Stimulated activated CD4-positive, alpha-beta T cell treated with anti-CD3 and anti-CD28 coated beads, Interleukin-4, amount 100 ng/mL, for 1 hour (primary cell): ENCODE measurements around the gene PDE4A.
A peak's percentile ranks its signal among the peaks of the same experiment; 100 is the strongest.
"Not testable (repeated sequence)": the region's sequence is repeated elsewhere in the genome, so short reads cannot be mapped to it uniquely, and the experiment has no call there.

Source experiments
- DNase-seq: peaks from one replicate; pipeline ENCODE4 v3.0.0-alpha.2; 2020

Gene PDE4A

DNA sequence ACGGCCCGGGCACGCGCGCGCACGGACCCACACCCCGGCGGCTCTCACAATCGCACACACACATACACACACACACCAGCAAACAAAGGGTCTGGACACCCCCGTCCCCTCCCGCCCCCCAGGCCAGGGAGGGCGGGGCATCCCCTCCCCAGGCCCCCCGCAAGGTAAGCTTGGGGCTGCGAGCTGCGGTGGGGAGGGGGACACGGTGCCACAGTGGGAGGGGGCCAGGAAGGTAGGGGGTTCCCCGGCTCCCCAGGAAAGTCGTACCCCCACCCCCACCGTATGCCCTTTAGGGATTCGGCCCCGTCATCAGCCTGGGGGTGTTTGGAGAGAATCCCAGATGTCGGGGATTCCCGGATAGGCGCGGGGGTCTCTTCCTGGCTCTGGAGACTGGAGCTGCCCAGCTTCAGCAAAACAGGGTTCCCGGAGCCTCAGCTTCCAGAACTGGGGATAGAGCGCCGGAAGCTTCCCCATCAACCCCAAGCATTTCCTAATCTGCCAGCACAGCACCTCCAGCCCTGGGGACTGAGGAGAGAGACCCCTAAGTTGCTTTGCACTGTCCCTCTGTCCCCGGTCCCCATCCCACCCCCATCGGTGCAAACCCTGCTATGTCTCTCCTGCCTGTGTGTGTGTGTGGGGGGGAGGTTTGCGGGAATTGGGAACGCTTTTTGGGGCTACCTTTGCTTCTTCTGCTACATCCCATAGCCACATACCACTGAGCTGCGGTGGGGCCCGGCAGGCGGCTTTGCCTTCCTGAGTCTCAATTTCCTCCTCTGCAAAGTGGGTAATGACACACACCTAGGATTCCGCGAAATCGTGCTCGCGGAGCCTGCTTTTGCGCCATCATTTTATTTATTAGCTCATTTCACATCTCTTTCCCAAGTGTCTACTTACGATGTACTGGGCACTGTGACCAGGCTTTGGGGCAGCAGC lies 15.2 kb upstream of the PDE4A start:
- DNase-seq = peak; percentile 53

DNA sequence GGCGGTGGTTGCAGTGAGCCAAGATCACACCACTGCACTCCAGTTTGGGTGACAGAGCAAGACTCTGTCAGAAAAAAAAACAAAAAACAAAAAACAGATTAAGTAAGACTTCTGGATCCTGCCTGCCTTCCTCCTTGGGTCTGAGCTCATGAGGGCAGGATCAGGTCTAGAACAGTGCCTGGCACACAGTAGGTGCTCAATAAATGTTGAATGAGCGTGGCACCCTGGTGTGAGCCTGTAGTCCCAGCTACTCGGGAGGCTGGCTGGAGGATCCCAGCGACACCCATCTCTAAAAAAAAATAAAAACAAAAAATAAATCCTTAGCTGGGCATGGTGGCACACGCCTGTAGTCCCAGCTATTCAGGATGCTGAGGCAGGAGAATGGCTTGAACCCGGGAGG lies 14.1 kb upstream of the PDE4A start:
- no peak for DNase-seq

DNA sequence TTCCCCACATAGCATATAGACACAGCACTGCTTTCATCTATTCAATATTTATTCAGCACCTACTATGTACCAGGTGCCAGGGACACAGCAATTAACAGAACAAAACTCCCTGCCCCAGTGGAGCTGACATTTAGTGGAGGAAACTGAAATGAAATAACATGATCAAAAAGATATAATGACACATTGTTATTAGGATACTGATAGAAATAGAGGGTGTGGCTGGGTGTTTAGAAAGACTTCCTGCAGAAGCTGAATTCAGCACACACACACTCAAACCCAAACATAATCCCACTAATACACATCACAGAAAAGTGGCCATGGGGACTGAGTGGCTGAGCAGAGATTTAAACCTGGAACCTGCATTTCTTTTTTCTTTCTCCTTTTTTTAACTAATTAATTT lies 13.2 kb upstream of the PDE4A start:
- no peak for DNase-seq

DNA sequence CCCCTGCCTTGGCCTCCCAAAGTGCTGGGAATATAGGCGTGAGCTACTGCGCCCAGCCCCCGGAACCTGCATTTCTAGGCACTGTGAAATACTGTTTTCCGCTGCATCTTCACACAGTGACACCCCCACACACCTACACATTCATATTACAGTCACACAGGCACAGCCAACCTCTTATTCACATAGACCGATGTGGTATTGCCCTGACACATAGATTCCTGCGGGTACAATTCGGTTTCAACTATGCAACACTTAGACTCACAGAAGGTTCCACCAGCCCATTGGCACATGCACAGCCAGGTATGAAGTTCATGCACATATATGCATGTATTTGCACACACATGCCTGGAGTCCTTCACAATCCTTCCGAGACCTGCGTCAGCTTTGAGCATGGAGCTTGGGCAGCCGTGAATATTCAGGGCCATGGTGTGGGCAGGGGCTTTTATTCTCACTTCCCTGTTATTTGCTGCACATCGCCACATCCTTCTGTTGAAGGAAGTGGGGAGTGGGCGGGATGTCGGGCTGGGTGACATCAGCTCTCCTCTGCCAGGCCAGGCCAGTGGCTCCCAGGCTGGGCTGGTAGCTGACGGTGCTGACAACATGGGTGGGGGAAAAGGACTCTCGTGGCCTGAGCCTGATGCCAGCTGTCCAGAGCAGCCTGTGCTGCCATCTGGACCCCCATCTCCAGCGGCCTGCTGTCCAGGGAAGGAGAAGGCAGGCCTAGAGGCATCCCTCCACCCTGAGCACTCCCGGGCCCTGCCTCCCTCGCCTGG lies 11.6 kb upstream of the PDE4A start:
- DNase-seq = peak; percentile 48

DNA sequence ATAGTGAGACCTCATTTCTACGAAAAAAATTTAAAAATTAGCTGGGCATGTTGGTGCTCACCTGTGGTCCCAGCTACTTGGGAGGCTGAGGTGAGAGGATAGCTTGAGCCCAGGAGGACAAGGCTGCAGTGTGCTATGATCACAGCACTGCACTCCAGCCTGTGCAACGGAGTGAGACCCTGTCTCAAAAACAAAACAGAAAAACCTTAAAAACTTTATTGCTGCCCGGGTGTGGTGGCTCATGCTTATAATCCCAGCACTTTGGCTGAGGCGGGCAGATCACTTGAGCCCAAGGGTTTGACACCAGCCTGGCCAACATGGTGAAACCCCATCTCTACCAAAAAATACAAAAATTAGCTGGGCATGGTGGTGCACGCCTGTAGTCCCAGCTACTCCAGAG lies 9.1 kb upstream of the PDE4A start:
- DNase-seq = not testable (repeated sequence)

DNA sequence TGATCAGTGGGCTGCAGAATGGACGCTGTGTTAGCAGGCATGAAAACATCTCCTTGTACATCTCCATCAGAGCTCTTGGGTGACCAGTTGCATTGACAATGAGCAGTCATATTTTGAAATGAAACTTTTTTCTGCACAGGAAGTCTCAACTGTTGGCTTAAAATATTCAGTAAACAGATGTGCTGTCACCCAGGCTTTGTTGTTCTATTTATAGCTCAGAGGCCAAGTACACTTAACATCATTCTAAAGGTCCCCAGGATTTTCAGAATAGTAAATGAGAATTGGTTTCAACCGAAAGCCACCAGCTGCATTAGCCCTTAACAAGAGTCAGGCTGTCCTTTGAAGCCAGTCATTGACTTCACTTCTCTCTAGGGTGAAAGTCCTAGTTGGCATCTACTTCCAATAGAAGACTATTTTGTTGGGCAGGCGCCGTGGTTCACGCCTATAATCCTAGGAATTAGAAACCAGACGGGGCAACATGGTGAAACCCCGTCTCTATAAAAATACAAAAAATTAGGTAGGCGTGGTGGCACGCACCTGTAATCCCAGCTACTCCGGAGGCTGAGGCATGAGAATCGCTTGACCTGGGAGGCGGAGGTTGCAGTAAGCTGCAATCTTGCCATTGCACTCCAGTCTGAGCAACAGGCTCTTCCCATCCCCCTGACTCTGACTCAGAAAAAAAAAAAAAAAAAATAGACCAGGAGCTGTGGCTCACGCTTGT lies 7.9 kb upstream of the PDE4A start:
- DNase-seq = no peak

DNA sequence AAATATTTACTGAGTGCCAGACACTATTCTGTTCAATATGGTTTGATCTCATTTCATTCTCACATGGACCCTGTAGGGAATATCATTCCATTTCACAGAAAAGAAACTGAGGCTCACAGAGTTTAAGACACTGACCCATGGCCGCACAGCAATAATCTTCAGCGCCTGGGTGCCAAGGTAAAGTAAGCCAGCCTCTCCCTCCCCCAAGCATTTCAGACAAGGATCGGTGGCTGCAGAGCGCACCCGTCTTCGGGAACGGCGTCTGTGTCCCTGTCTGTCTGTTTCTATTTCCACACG lies 4.3 kb upstream of the PDE4A start:
- no peak for DNase-seq

DNA sequence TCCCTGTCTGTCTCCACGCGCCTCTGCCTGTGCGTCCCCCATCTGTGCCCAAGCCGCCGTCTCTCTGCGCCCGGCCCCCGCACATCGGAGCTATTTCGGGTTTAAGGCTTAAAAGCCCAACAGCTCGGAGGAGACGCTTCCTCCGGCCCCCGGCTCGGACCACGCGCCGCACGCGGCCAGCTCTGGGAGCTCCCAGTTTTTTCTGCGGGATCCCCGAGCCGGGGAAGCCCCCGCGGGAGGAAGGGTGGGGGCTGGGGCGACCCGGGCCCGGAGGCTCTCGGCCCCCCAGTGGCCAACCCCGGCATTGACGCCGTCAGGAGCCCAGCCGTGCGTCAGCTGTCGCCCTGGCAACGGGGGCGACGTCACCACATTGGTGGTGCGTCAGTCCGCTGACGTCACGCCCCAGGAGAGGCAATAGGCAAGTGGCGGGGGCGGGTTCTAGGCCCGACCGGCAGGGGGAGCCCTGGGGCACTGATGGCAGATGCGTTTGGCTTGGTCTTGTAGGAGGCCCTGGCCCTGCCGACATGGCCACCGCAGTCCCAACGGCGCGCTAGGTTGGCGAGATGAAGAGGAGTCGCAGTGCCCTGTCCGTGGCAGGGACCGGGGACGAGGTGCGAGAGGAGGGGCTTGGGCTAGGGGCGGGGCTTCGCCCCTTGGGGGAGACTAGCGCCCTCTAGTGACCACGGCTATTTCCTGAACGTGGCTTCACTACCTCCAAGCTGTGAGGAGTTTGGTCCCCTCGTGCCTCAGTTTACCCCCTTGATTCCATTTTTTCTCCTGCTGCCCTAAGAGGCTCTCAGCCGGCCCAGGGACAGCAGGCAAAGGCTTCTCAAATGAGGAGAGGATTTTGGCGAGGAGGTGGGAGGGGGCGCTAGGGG lies 3.7 kb upstream of the PDE4A start:
- peak; percentile 91 for DNase-seq

DNA sequence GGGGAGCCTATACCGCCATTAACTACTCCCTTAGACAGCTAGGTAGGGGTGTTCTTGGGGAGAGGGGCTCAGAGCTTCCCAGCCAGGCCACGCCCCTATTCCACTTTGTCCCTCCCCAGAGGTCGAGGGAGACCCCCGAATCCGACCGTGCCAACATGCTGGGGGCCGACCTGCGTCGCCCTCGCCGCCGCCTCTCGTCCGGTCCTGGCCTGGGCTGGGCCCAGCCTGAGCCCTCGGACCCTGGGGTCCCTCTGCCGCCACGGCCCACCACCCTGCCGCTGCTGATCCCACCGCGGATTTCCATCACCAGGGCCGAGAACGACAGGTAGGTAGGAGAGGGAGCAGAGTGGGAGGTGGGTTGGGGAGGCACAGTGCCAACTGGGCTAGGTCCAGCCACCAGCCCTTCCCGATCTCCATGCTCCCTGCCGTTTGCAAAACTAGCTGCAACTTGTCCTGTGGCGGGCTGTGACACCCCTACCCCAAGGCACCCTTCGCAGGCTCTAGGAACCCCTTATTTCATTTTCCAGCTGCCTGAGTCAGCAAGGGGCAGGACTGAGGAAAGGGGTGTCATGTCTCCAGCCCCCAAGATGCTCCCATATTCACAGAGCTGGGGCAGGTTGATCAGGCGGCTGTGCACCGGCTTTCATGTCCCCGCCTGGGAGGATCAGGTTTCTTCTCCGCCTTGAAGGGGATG lies 2.6 kb upstream of the PDE4A start:
- no peak for DNase-seq

DNA sequence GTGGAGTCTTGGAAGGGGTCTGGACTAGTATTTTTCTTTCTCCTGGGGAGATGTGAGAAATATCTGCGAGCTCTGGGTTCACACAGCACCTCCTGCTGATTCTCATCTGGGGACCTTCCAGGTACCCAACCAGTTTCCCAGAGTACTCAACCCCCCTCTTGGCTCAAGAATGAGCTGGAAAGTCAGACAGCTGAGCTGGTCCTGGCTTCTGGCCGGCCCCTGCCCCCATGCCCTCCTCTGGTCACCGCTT lies 2.2 kb upstream of the PDE4A start:
- no peak for DNase-seq

DNA sequence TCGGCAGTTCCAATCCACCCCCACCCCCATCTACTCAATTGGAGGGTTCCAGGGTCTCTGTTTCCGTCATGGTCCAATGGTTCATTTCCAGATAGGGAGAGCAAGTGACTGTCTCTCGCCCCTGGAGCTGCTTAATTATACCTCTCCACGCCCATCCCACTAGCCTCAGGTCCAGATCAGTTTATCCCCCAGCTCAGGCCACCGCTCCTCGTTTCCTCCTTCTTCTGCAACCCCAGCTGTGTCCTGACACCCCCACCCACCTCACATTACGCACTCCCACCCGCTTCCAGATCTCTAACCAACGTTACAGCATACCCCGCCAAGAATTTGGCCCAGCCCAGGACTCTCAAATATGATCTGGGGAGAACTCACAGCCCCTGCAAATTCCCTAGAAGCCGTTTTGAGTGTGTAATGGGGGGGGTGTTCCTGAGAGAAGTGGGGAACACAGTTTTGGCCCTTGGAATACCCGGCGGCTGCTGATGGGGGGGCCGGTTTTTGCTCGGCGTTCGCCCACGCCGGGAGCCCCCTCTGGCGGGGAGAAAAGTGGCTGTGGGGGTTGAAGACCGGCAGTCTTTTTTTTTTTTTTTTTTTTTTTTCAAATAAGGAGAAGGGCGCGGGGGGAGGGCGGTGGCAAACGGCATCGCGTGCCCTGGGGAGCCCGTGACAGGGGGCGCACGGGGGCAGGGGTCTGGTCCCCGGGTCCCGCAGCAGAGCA lies 1.7 kb upstream of the PDE4A start:
- no peak for DNase-seq

DNA sequence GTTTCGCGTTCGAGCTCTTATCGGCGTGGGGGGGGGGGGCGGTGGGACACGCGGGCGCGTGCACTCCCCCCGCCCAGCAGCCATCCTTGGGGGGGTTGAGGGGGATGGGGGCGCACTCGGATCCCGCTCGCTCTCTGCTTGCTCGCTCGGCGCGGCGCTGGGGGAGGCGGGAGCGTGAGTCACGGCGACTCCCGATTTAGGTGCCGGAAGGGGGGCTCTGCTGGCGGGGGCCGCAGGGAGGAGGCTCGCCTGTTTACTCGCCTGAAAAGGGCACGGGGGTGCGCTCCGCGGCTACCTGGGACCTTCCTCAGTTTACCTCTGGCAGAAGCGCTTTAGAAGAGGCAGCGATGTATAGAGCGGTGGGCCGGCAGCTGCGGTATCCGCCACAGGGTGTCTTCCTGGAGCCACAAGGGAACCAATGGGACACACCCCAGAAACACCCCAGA lies 1.1 kb upstream of the PDE4A start:
- peak; percentile 56 for DNase-seq

DNA sequence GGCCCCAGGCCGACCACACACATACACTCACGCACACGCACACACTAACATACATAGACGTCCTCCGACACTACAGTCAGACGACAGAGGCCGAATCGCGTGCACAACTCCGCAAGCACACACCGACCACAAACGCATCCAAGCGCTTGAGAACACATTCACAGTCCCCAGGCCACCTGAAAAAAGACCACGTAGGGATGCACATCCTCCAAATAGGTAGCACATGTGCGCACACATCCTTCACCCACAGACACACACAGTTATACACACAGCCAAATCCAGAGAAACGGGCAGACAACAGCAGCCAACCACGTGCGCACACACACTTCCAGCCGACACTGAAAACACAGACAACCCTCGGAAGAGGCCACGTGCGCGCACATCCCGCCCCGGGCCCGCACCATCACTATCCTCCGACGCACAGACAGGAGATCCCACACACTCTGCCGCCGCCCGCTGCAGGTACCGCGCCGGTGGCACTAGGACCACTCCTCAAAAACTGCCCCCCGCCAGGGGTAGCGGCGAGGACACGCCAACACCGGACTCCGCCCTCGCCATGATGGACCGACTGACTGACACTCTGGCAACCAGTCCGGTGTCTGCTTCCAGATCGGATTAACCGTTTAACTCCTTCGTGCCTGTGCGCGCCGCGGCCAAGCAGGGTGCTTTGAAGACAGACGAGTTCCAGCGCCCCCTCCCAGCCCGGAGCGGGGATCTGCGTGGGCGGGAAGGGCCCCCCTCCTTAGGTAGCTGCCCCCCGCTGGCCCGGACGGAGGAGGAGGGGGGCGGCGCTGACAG lies 493 bp upstream of the PDE4A start:
- peak; percentile 41 for DNase-seq

DNA sequence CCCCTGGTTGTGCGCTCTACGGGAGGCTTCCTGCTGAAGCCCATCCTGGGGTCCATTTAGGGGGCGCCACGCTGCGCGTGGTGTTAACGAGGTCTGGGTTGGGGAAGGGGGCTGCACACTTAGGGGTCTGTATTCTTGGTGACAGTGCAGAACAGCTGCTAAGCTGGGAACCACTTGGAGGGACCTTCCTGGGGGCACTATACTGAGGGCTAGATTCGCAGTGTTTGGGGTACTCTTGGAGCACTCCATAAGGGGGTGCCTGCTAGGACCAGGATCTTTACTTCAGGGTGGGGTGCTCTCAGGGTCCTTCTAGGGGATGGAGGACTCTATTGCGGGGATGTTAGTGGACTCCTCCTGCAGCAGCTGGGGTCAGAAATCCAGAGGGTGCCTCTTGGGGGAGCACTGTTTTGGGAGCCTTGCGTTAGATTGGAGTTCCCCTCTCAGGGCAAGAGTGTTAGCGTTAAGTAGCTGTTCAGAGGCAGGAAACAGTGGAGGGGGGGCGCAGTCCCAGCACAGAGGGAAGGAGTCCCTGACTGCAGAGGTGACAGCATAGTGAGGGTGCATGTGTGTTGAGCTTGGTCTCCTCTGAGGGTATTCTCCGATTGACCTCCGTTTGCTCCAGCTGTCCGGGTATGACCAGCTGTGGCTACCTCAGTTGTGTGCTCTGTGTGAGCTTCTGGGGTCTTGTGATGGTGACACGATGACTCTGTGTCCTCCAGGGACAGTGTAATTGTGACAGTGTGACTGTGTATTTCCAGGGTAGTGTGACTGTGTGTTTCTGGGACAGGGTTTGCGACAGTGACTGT lies 1.1 kb downstream of the PDE4A start:
- DNase-seq = no peak

DNA sequence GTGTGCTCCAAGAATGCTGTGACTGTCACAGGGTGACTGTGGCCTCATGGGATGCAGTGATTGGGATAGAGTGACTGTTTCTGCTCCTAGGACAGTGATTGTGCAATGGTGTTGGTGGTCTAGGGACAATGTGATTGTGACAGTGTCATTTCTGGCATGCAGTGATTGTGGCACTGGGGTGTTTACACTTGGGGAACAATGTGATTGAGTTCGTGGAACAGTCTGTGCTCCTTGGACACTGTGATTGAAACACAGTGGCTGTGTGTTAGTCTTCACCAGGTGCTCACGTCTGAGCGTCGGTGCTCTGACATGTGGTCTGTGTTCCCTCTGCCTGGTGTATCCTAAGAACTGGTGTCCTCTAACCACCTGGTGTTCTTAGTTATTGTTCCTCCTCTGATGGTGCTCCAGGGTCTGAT lies 1.7 kb downstream of the PDE4A start:
- DNase-seq = no peak

DNA sequence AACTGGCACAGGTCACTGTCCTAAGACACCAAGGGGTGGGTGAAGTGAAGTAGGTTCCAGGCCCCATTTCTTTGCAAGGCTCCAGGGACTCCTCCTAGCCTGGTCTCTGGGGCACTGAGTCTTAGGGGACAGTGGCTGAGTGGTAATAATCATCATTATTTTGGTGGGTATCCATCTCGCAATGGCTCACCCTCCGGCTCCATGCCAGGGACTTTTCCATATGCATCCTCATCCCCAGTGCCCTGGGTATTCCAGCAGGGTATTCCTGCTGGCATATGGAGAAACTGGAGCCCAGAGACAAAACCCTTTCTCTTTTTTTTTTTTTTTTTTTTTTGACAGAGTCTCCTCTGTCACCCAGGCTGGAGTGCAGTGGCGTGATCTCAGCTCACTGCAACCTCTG lies 2.5 kb downstream of the PDE4A start:
- no peak for DNase-seq

DNA sequence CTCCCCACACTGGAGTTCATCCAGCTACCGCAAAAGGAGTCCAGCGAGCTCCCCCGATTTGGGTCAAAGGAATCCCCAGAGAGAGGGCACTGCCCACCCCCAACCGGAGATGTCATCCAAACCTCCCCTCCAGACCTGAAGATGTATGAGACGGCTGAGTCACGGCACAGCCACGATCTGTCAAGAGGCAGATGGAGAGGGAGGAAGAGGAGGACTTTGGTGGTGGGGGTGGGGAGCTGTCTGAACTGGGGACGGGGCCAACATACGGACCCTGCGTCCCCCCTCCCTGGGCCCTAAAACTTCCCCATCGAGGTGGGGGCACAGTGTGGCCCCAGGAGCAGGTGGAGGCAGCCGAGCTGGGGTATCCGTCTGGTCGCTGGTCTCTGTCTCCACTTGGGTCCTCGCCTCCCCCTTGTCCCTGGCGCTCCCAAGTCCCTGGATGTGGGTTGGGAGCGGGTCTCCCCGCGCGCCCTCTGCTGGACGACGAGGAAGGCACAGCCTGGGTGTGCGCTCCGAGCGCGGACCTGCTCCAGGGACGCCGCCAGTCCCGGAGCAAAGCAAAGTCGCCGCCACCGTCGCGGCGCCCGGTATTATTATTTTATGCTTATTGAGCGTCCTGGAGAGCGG lies 3.8 kb downstream of the PDE4A start:
- peak; percentile 72 for DNase-seq

DNA sequence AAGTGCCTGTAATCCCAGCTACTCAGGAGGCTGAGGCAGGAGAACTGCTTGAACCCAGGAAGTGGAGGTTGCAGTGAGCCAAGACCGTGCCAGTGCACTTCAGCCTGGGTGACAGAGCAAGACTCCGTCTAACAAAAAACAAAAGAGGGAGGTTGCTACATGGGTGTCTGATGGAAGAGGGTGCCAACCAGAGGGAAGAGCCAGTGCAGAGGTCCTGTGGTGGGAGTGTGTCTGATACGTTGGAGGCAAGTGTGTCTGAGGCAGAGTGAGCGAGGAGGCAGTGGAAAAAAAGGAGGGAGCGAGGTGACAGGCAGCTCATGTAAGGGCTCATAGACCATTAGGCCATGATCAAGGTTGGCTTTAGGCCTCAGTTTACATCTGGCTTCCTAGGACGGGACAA lies 6.8 kb downstream of the PDE4A start:
- no peak for DNase-seq

DNA sequence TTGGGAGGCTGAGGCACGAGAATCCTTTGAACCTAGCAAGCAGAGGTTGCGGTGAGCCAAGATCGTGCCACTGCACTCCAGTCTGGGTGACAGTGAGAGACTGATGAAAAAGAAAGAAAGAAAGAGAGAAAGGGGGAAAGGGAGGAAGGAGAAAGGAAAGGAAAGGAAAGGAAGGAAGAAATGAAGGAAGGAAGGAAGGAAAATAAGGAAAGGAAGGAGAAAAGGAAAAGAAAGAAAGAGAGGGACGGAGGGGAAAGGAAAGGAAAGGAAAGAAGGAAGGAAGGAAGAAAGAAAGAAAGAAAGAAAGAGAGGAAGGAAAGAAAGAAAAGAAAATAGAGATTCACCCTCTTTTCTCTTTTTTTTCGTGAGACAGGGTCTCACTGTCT lies 8.7 kb downstream of the PDE4A start:
- DNase-seq = no peak
